ENCODE results near the gene SUSD3.

DNA sequence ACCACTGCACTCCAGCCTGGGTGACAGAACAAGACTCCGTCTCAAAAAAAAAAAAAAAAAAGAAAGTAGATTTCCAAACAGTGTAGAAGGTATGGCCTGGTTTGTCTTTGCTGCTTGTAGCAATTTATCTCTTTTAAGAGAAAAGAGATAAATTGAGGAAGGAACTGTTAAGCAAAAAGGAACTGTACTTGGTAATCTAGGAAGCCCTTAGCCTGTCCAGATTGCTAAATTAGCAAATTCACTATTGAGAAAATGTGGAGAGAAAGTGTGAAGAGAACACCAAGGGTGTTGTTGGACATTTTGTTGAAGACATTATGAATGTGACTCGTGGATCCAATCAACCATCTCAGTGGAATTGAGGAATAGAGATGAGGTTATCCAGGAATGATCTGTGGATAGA is 13.0 kb upstream of the SUSD3 start:
- TF ChIP-seq TCF3 (IDR thresholded peaks at IDR 0.05; ENCODE audit: borderline replicate concordance, insufficient read depth, low read depth, low read length) (no peak), GABPA (IDR thresholded peaks at IDR 0.05; ENCODE audit: low read depth) (no peak), YY1 (IDR thresholded peaks at IDR 0.05; ENCODE audit: low read depth, low read length) (no peak), MYC (IDR thresholded peaks at IDR 0.05; ENCODE audit: insufficient read depth, insufficient read length, insufficient replicate concordance, low read length, severe bottlenecking) (no peak), RAD51 (IDR thresholded peaks at IDR 0.05) (no peak), EZH2 (IDR thresholded peaks at IDR 0.05; ENCODE audit: borderline replicate concordance, control insufficient read depth, low read depth, low read length) (no peak), RCOR1 (conservative IDR thresholded peaks at IDR 0.05; ENCODE audit: low read depth, low read length) (no peak), ZNF207 (IDR thresholded peaks at IDR 0.05; ENCODE audit: borderline replicate concordance) (no peak)
- TF ChIP-seq, protein P1, sequence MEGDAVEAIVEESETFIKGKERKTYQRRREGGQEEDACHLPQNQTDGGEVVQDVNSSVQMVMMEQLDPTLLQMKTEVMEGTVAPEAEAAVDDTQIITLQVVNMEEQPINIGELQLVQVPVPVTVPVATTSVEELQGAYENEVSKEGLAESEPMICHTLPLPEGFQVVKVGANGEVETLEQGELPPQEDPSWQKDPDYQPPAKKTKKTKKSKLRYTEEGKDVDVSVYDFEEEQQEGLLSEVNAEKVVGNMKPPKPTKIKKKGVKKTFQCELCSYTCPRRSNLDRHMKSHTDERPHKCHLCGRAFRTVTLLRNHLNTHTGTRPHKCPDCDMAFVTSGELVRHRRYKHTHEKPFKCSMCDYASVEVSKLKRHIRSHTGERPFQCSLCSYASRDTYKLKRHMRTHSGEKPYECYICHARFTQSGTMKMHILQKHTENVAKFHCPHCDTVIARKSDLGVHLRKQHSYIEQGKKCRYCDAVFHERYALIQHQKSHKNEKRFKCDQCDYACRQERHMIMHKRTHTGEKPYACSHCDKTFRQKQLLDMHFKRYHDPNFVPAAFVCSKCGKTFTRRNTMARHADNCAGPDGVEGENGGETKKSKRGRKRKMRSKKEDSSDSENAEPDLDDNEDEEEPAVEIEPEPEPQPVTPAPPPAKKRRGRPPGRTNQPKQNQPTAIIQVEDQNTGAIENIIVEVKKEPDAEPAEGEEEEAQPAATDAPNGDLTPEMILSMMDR (IDR thresholded peaks at IDR 0.05 in 2 of 3, conservative IDR thresholded peaks at IDR 0.05 in 1 of 3; ENCODE audit: control insufficient read depth in 2 of 3, extremely low read depth in 1 of 3, insufficient read depth in 1 of 3, low read depth in 3 of 3, low read length in 3 of 3): no peak
- TF ChIP-seq, protein P2, sequence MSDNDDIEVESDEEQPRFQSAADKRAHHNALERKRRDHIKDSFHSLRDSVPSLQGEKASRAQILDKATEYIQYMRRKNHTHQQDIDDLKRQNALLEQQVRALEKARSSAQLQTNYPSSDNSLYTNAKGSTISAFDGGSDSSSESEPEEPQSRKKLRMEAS (IDR thresholded peaks at IDR 0.05; ENCODE audit: low read depth, low read length): no peak
- TF ChIP-seq, protein P3, sequence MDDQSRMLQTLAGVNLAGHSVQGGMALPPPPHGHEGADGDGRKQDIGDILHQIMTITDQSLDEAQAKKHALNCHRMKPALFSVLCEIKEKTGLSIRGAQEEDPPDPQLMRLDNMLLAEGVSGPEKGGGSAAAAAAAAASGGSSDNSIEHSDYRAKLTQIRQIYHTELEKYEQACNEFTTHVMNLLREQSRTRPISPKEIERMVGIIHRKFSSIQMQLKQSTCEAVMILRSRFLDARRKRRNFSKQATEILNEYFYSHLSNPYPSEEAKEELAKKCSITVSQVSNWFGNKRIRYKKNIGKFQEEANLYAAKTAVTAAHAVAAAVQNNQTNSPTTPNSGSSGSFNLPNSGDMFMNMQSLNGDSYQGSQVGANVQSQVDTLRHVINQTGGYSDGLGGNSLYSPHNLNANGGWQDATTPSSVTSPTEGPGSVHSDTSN (IDR thresholded peaks at IDR 0.05; ENCODE audit: insufficient replicate concordance, low read depth, low read length): no peak
- TF ChIP-seq, protein P4, sequence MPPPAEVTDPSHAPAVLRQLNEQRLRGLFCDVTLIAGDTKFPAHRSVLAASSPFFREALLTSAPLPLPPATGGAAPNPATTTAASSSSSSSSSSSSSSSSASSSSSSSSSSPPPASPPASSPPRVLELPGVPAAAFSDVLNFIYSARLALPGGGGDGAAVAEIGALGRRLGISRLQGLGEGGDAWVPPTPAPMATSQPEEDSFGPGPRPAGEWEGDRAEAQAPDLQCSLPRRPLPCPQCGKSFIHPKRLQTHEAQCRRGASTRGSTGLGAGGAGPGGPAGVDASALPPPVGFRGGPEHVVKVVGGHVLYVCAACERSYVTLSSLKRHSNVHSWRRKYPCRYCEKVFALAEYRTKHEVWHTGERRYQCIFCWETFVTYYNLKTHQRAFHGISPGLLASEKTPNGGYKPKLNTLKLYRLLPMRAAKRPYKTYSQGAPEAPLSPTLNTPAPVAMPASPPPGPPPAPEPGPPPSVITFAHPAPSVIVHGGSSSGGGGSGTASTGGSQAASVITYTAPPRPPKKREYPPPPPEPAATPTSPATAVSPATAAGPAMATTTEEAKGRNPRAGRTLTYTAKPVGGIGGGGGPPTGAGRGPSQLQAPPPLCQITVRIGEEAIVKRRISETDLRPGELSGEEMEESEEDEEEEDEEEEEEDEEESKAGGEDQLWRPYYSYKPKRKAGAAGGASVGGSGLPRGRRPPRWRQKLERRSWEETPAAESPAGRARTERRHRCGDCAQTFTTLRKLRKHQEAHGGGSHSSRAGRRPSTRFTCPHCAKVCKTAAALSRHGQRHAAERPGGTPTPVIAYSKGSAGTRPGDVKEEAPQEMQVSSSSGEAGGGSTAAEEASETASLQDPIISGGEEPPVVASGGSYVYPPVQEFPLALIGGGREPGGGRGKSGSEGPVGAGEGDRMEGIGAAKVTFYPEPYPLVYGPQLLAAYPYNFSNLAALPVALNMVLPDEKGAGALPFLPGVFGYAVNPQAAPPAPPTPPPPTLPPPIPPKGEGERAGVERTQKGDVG (CRISPR knock-in tag; IDR thresholded peaks at IDR 0.05): no peak
